Loucy (cell line): Measurements from ENCODE around the gene LRRC31.

Source experiments
- H2AFZ ChIP-seq: fragments of 200-600 bp; sonication (generic); 2 replicates; pipeline ENCODE4 v1.6.0; 2016; ENCODE audit warnings: antibody characterized with exemption, mild to moderate bottlenecking, low read length, moderate library complexity
- H3F3A ChIP-seq: fragments of 200-600 bp; 2 replicates; pipeline ENCODE4 v1.6.0; 2016; ENCODE audit warnings: antibody characterized with exemption, low read depth, mild to moderate bottlenecking
- H3K27me3 ChIP-seq: fragments of 200-600 bp; sonication (generic); 2 replicates; pipeline ENCODE4 v1.6.1; 2014; ENCODE audit warnings: low read length, mild to moderate bottlenecking; ENCODE audit not compliant: insufficient read depth, poor library complexity, severe bottlenecking
- H3K36me3 ChIP-seq: fragments of 200-600 bp; sonication (generic); 2 replicates; pipeline ENCODE4 v1.6.1; 2016; ENCODE audit warnings: low read length; ENCODE audit not compliant: insufficient read depth
- H3K4me1 ChIP-seq: fragments of 200-600 bp; sonication (generic); 2 replicates; pipeline ENCODE4 v1.5.1; 2014; ENCODE audit warnings: low read length, mild to moderate bottlenecking; ENCODE audit not compliant: insufficient read depth, poor library complexity, severe bottlenecking
- H3K4me2 ChIP-seq: fragments of 200-600 bp; sonication (generic); 2 replicates; pipeline ENCODE4 v1.6.0; 2014; ENCODE audit warnings: antibody characterized with exemption, low read length, low read depth, mild to moderate bottlenecking; ENCODE audit not compliant: poor library complexity, severe bottlenecking
- H3K4me3 ChIP-seq: fragments of 200-600 bp; sonication (generic); 2 replicates; pipeline ENCODE4 v1.5.1; 2014; ENCODE audit warnings: low read length, mild to moderate bottlenecking, mixed read lengths; ENCODE audit not compliant: poor library complexity, severe bottlenecking
- H3K79me2 ChIP-seq: fragments of 200-600 bp; sonication (generic); 2 replicates; pipeline ENCODE4 v1.6.1; 2014; ENCODE audit warnings: low read length; ENCODE audit not compliant: insufficient read depth
- H3K9ac ChIP-seq: fragments of 200-600 bp; sonication (generic); 2 replicates; pipeline ENCODE4 v1.6.0; 2014; ENCODE audit warnings: mild to moderate bottlenecking, low read depth, low read length, moderate library complexity; ENCODE audit not compliant: poor library complexity, severe bottlenecking
- H3K9me2 ChIP-seq: fragments of 200-600 bp; sonication (generic); replicated peaks from 2 replicates; pipeline ENCODE4 v1.6.1; 2016; ENCODE audit warnings: low read depth, low read length, mixed read lengths
- H3K9me3 ChIP-seq: fragments of 200-600 bp; sonication (generic); 2 replicates; pipeline ENCODE4 v1.6.1; 2014; ENCODE audit warnings: mild to moderate bottlenecking, antibody characterized with exemption, low read length, low read depth; ENCODE audit not compliant: insufficient read depth
- H4K20me1 ChIP-seq: fragments of 200-600 bp; sonication (generic); 2 replicates; pipeline ENCODE4 v1.6.0; 2014; ENCODE audit warnings: antibody characterized with exemption, low read length, mild to moderate bottlenecking; ENCODE audit not compliant: insufficient read depth, poor library complexity, severe bottlenecking
- CTCF ChIP-seq: fragments of 200-600 bp; sonication (generic); conservative IDR thresholded peaks from 2 replicates; pipeline ENCODE4 v1.5.1; 2014; ENCODE audit warnings: mild to moderate bottlenecking, antibody characterized with exemption, low read length
- EZH2phosphoT487 ChIP-seq: fragments of 200-600 bp; IDR thresholded peaks from 2 replicates; pipeline ENCODE4 v1.6.1; 2018; ENCODE audit warnings: antibody characterized with exemption, mild to moderate bottlenecking, moderate library complexity, borderline replicate concordance

The LRRC31 gene

GRCh38 chr3:169850618-169851017 is 19.1 kb downstream of the LRRC31 start:
- no peak for TF ChIP-seq EZH2phosphoT487
- TF ChIP-seq CTCF = no peak
- H2AFZ ChIP-seq = no peak overlapping the region
- no peaks in the 10 kb centered on the region for H3K9me2 ChIP-seq
- no peak overlapping the region for H3K4me3 ChIP-seq
- H3K4me2 ChIP-seq = no peak overlapping the region
- no peaks in the 10 kb centered on the region for H3K9me3 ChIP-seq
- peaks cover 10% of the 10 kb centered on the region for H3K27me3 ChIP-seq
- no peaks in the 10 kb centered on the region for H4K20me1 ChIP-seq
- no peaks in the 10 kb centered on the region for H3K36me3 ChIP-seq
- H3K4me1 ChIP-seq = no peaks in the 10 kb centered on the region
- H3K79me2 ChIP-seq = no peaks in the 10 kb centered on the region
- H3F3A ChIP-seq = no peaks in the 10 kb centered on the region
- no peak overlapping the region for H3K9ac ChIP-seq

GRCh38 chr3:169848741-169849140 is 21.0 kb downstream of the LRRC31 start:
- H3K9me2 ChIP-seq = no peaks in the 10 kb centered on the region
- no peaks in the 10 kb centered on the region for H3F3A ChIP-seq
- H4K20me1 ChIP-seq = no peaks in the 10 kb centered on the region
- no peaks in the 10 kb centered on the region for H3K9me3 ChIP-seq
- no peaks in the 10 kb centered on the region for H3K36me3 ChIP-seq
- no peak for TF ChIP-seq CTCF
- TF ChIP-seq EZH2phosphoT487 = no peak
- peaks cover 1% of the 10 kb centered on the region for H3K27me3 ChIP-seq
- H3K4me2 ChIP-seq = no peak overlapping the region
- no peak overlapping the region for H2AFZ ChIP-seq
- no peak overlapping the region for H3K9ac ChIP-seq
- no peak overlapping the region for H3K4me3 ChIP-seq
- H3K4me1 ChIP-seq = no peaks in the 10 kb centered on the region
- no peaks in the 10 kb centered on the region for H3K79me2 ChIP-seq

GRCh38 chr3:169847896-169848295 is 21.8 kb downstream of the LRRC31 start:
- Histone ChIP-seq H3F3A (no peaks in the 10 kb centered on the region), H3K27me3 (no peaks in the 10 kb centered on the region), H3K4me2 (no peak overlapping the region), H3K9me2 (no peaks in the 10 kb centered on the region), H3K9me3 (no peaks in the 10 kb centered on the region), H4K20me1 (no peaks in the 10 kb centered on the region), H3K4me3 (no peak overlapping the region), H3K4me1 (no peaks in the 10 kb centered on the region), H2AFZ (no peak overlapping the region), H3K79me2 (no peaks in the 10 kb centered on the region), H3K9ac (no peak overlapping the region), H3K36me3 (no peaks in the 10 kb centered on the region)
- TF ChIP-seq CTCF (no peak), EZH2phosphoT487 (no peak)
